ENCODE measurements around the gene DNAH11.
"Not testable (repeated sequence)": the region's sequence is repeated elsewhere in the genome, so short reads cannot be mapped to it uniquely, and the experiment has no call there.

DNAH11 gene

GRCh38 chr7:21717323-21717722 is 174.5 kb downstream of the DNAH11 start:
- no peak for DNase-seq (ENCODE audit: low read depth in 2 of 2)

GRCh38 chr7:21718391-21718790 is 175.6 kb downstream of the DNAH11 start:
- DNase-seq (ENCODE audit: low read depth in 2 of 2): no peak

GRCh38 chr7:21719846-21720245 is 177.0 kb downstream of the DNAH11 start:
- no peak for DNase-seq (ENCODE audit: low read depth in 2 of 2)

DNA sequence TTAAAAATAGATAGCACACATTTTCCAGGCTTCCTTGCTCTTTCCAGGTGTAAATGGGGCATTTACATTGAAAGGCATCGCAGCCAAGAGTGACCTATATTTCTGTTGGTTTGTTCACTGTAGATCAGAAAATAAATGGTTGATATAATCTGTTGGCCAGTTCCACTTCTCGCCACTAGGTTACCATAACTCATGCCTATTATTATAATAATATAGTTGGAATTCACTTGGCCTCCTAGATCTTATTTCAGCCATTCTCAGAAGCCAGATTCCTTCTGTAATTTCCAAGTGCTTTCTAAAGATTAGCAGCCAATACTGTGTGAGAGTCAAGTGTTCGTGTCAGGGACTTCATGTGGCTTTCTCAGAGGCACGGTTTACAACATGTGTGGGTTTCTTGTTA is 179.5 kb downstream of the DNAH11 start:
- DNase-seq (ENCODE audit: low read depth in 2 of 2): no peak

DNA sequence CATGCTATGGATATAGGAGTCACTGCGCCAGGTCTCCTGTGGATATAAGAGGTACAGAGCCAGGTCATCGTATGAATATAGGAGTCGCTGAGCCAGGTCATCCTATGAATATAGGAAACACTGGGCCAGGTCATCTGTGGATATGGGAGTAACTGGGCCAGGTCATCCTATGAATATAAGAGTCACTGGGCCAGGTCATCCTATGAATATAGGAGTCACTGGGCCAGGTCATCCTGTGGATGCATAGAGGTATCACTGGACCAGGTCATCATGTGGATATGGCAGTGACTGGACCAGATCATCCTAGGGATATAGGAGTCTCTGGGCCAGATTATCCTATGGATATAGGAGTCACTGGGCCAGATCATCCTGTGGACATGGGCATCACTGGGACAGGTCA is 181.7 kb downstream of the DNAH11 start:
- DNase-seq (ENCODE audit: low read depth in 2 of 2): no peak

- DNase-seq (ENCODE audit: low read depth in 2 of 2): no peak
These were observed 187.6 kb downstream of the DNAH11 start for GRCh38 chr7:21730399-21730798.

GRCh38 chr7:21731977-21732376 is 189.1 kb downstream of the DNAH11 start:
- no peak for DNase-seq (ENCODE audit: low read depth in 2 of 2)

GRCh38 chr7:21732956-21733355 is 190.1 kb downstream of the DNAH11 start:
- not testable (repeated sequence) for DNase-seq (ENCODE audit: low read depth in 2 of 2)

- no peak for DNase-seq (ENCODE audit: low read depth in 2 of 2)
These were observed 191.0 kb downstream of the DNAH11 start for GRCh38 chr7:21733837-21734236.

- no peak for DNase-seq (ENCODE audit: low read depth in 2 of 2)
These were observed 200.7 kb downstream of the DNAH11 start for GRCh38 chr7:21743493-21743892.

- DNase-seq (ENCODE audit: low read depth in 2 of 2): no peak
These were observed 204.1 kb downstream of the DNAH11 start for GRCh38 chr7:21746949-21747348.

- DNase-seq (ENCODE audit: low read depth in 2 of 2): no peak
These were observed 205.0 kb downstream of the DNAH11 start for GRCh38 chr7:21747806-21748205.

DNA sequence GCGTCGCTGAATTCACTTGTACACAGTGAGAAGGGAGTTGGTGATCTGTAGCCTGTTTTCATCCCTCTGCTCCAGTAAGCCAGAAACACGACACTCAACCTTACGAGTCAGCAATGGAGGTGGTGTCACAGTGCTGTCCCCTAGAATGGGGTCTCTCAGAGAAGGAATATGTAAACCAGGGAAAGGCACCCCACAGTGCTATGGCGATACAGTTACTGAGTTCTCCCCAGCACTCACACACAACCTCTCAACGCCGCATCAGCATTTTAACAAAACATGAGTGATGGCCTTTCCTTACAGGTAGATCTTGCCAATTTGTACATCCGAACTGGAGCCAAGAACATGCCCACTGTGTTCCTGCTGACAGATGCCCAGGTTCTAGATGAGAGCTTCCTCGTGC is 206.5 kb downstream of the DNAH11 start:
- no peak for DNase-seq (ENCODE audit: low read depth in 2 of 2)

DNA sequence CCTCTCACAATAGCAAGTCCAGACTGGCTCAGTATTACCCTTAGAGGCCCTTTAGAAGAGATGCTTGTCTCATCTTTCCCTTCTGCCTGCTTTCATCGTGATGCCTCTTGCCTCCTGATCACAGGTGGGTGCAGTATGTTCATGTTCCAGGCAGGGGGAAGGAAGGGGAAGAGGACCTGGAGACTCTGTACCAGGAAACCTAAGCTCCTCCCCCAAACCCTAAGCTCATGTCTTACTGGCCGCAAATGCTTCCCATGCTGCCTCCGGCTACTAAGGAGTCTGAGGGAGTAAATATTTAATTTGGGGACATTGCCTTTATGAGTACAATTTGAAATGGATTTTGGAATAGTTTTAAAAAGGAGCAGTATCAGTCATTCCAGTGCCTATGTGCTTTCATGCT is 210.2 kb downstream of the DNAH11 start:
- DNase-seq (ENCODE audit: low read depth in 2 of 2): no peak

DNA sequence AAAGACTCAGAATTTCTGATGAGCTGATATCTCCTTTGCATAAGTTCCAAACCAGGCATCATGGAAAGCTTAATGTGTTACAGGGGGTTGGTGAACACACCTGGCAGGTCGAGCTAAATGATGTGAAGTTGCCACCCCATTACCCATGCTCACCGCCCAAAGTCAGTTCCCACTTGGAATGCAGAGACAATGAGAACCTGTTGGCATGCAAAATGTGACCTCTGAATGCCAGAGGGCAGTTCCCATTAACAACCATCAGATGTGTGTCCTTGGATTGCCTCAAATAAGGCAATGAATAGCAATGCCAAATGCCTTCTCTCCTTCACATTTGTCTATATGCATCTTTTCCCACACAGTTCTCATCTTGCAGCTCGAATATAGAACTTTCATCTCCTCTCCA is 212.1 kb downstream of the DNAH11 start:
- no peak for DNase-seq (ENCODE audit: low read depth in 2 of 2)

DNA sequence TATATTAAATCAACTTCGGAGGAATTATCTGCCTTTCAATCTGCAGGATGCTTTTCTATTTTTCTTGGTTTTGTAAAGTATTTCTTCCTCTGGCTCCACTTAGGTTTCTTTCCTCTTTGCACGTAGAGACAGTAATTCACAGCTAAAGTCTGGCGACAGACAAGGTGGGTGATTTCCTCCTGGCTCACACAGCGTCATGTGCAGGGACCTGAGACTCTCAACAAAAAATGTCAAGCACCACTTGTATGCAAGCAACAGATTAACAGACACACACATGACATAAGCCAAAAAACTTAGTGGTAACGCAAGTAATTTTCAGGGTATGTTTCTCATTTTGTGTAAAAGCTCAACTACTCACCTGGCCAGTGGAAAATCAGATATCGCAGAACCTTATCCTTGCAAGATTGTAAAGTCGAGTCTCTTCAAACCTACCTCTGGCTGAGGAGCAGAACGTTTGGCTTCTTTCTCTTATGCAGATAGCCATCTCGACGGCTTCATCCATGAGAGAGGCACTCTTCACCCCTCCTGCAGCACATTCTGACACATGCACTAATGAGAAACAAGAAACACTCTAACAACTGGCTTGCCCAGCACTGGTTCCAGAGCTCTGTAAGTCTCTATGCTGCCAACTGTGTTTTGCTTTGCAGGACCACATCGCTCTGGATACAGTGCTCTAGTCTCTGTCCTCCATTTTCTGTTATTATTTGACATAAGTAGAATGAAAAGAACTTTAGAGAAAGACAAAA is 214.9 kb downstream of the DNAH11 start:
- DNase-seq (ENCODE audit: low read depth in 2 of 2): no peak

GRCh38 chr7:21758286-21758685 is 215.4 kb downstream of the DNAH11 start:
- no peak for DNase-seq (ENCODE audit: low read depth in 2 of 2)

DNA sequence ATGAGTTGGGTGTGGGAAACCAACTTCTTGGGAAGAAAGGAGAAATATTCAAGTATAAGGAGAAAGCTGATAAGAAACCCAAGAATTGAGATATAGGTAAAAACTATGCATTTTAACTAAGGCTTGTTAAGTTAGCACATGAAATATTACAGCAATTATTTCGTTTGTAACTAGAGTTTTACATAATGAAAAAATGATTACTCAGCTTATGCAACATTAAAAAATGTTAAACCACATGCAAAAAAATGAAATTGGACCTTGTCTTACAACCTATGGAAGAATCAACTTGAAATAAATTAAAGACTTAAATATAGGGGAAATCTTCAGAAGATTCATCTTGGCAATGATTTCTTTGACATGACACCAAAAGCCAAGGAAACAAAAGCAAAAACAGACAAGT is 219.6 kb downstream of the DNAH11 start:
- DNase-seq (ENCODE audit: low read depth in 2 of 2): no peak

DNA sequence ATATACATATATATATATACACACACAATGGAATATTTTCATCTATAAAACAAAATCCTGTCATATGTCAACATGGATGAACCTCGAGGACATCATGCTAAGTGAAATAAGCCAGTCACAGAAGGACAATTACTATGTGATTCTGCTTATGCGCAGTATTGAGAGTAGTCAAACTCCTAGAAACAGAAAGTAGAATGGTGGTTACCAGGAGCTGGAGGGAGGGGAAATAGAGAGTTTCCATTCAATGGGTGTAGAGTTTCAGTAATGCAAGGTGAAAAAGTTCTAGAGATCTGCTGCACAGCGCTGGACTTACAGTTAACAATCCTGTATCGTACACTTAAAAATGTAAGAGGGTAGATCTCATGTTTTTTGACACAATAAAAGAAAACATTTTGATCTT is 221.0 kb downstream of the DNAH11 start:
- no peak for DNase-seq (ENCODE audit: low read depth in 2 of 2)

GRCh38 chr7:21766218-21766617 is 223.4 kb downstream of the DNAH11 start:
- no peak for DNase-seq (ENCODE audit: low read depth in 2 of 2)

GRCh38 chr7:21767300-21767900 is 224.6 kb downstream of the DNAH11 start:
- no peak for DNase-seq (ENCODE audit: low read depth in 2 of 2)

- DNase-seq (ENCODE audit: low read depth in 2 of 2): no peak
These were observed 225.4 kb downstream of the DNAH11 start for GRCh38 chr7:21768279-21768678.

DNA sequence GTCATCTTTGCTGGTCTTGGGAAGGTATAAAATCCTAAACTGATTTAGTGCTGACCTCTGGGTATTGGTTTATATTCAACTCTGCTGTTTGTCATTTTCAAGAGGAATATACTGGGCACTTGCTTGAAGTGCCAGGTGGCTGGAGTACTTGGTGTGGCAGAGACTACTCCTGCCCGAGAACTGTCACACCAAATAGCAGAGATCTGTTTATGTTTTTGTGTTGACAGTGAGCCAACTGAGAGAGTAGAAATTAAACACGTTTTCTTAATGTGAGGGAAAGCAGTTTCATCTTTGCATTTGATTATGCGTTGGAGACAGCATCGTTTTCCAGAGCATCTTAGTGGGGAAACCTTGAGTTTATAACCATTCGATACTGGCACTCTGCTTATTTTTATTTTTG is 228.4 kb downstream of the DNAH11 start:
- no peak for DNase-seq (ENCODE audit: low read depth in 2 of 2)

All from activated CD8-positive, alpha-beta memory T cell treated with anti-CD3 and anti-CD28 coated beads for 4 hours (primary cell).